ENCODE measurements around the gene ACSF2. TPM values are rescaled to one million over a fixed set of nuclear protein-coding genes. Genes with fewer than 3 reads are reported as not detected.

The ACSF2 gene
- total and polyA plus RNA-seq, 2 experiments from 2014 or later, result 43.1 to 47.9 TPM

DNA sequence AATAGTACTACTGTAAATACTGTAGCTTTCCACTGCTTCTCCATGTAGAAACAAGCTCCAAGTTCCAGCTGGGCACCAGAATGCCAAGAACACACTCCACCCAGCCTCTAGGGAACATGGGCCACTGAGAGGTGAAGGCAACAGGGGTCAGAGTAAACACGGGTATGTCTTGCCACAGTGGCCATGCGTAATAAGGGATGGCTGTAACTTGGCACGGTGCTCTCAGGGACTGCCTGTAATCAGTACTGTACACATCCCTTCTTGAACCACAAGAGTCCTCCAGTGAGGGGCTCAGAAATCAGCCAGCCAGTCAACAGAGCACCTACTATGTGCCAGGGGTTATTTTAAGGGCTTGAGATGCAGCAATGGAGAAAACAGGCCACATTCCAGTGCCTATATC is 39.5 kb upstream of the ACSF2 start:
- Histone ChIP-seq H3K4me1 (ENCODE audit: insufficient read depth) (no peaks in the 10 kb centered on the region), H2AFZ (no peak overlapping the region), H3K4me2 (no peak overlapping the region), H4K20me1 (ENCODE audit: insufficient read depth, poor library complexity, severe bottlenecking) (peaks cover 3% of the 10 kb centered on the region), H3K27me3 (no peaks in the 10 kb centered on the region), H3K9me3 (ENCODE audit: low read depth) (no peaks in the 10 kb centered on the region), H3K4me3 (no peak overlapping the region), H3K27ac (no peak overlapping the region), H3K9me2 (replicated peaks; ENCODE audit: insufficient read depth) (no peaks in the 10 kb centered on the region), H3K79me2 (peaks cover 4% of the 10 kb centered on the region), H3K36me3 (replicated peaks; ENCODE audit: insufficient read depth, low read depth) (peaks cover 5% of the 10 kb centered on the region)
- 99% methylated on average over 3 of the region's 3 CpGs for WGBS (ENCODE audit: low lambda C conversion rate, missing lambda C conversion rate)
- no peak for DNase-seq (ENCODE audit: low spot score)
- no peak for TF ChIP-seq EZH2phosphoT487 (IDR thresholded peaks at IDR 0.05; ENCODE audit: low read depth, severe bottlenecking, unreplicated experiment)

- DNase-seq (ENCODE audit: low spot score), result no peak
- Histone ChIP-seq H3K79me2 (peaks cover 10% of the 10 kb centered on the region), H3K9me2 (replicated peaks; ENCODE audit: insufficient read depth) (no peaks in the 10 kb centered on the region), H4K20me1 (ENCODE audit: insufficient read depth, poor library complexity, severe bottlenecking) (peaks cover 3% of the 10 kb centered on the region), H3K27me3 (no peaks in the 10 kb centered on the region), H2AFZ (no peak overlapping the region), H3K27ac (no peak overlapping the region), H3K4me2 (no peak overlapping the region), H3K9me3 (ENCODE audit: low read depth) (no peaks in the 10 kb centered on the region), H3K36me3 (replicated peaks; ENCODE audit: insufficient read depth, low read depth) (peaks cover 5% of the 10 kb centered on the region), H3K4me3 (no peak overlapping the region), H3K4me1 (ENCODE audit: insufficient read depth) (no peaks in the 10 kb centered on the region)
- WGBS (ENCODE audit: low lambda C conversion rate, missing lambda C conversion rate), result 98% methylated on average over 3 of the region's 3 CpGs
- TF ChIP-seq EZH2phosphoT487 (IDR thresholded peaks at IDR 0.05; ENCODE audit: low read depth, severe bottlenecking, unreplicated experiment) (no peak), CTCF (IDR thresholded peaks at IDR 0.05; ENCODE audit: poor library complexity) (no peak), EZH2 (IDR thresholded peaks at IDR 0.05; ENCODE audit: borderline replicate concordance) (no peak)
These were observed 37.3 kb upstream of the ACSF2 start for GRCh38 chr17:50388728-50389127.

DNA sequence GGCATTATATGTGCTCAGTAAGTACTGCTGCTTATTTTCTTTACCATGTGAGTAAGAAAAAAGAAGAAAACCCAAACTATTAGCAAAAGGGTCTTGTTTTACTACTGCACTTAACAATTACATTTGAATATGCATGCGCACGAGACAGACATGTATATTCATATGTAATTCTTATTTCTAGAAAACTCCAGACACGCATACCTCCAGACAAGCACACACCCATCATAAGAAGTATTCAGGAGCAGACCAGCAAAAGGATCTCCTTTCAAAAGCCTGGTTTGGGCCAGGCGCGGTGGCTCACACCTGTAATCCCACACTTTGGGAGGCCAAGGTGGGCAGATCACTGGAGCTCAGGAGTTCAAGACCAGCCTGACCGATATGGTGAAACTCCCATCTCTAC is 36.5 kb upstream of the ACSF2 start:
- WGBS (ENCODE audit: low lambda C conversion rate, missing lambda C conversion rate), result over 99% methylated on average over 6 of the region's 6 CpGs
- peaks cover 18% of the 10 kb centered on the region for H3K79me2 ChIP-seq
- H3K9me3 ChIP-seq (ENCODE audit: low read depth), result no peaks in the 10 kb centered on the region
- H3K27me3 ChIP-seq, result no peaks in the 10 kb centered on the region
- H2AFZ ChIP-seq, result no peak overlapping the region
- no peaks in the 10 kb centered on the region for H3K4me1 ChIP-seq (ENCODE audit: insufficient read depth)
- DNase-seq (ENCODE audit: low spot score), result no peak
- peaks cover 5% of the 10 kb centered on the region for H3K36me3 ChIP-seq (replicated peaks; ENCODE audit: insufficient read depth, low read depth)
- H3K4me3 ChIP-seq, result no peak overlapping the region
- H3K9me2 ChIP-seq (replicated peaks; ENCODE audit: insufficient read depth), result no peaks in the 10 kb centered on the region
- H3K4me2 ChIP-seq, result no peak overlapping the region
- TF ChIP-seq CTCF (IDR thresholded peaks at IDR 0.05; ENCODE audit: poor library complexity) (no peak), EZH2 (IDR thresholded peaks at IDR 0.05; ENCODE audit: borderline replicate concordance) (no peak), EZH2phosphoT487 (IDR thresholded peaks at IDR 0.05; ENCODE audit: low read depth, severe bottlenecking, unreplicated experiment) (no peak)
- no peak overlapping the region for H3K27ac ChIP-seq
- H4K20me1 ChIP-seq (ENCODE audit: insufficient read depth, poor library complexity, severe bottlenecking), result peaks cover 5% of the 10 kb centered on the region

DNA sequence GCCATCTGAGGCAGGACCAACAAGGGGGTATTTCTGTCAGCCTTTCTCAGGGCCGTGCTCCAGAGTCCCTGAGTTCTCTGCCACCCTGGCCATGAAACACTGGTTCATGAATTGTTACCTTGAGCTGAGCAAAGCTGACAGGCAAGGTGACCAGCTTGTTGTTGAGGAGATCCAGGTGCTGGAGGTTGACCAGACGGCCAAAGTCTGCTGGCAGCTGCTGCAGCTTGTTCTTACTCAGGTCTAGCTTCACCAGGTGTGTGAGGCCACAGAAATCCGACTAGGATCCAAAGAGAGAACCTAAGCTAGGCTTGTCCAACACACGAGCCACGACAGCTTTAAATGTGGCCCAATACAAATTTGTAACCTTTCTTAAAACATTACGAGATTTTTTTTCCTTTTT is 33.4 kb upstream of the ACSF2 start:
- Histone ChIP-seq H3K9me2 (replicated peaks; ENCODE audit: insufficient read depth) (no peaks in the 10 kb centered on the region), H2AFZ (no peak overlapping the region), H3K27me3 (no peaks in the 10 kb centered on the region), H3K9me3 (ENCODE audit: low read depth) (no peaks in the 10 kb centered on the region), H3K27ac (no peak overlapping the region), H4K20me1 (ENCODE audit: insufficient read depth, poor library complexity, severe bottlenecking) (peaks cover 24% of the 10 kb centered on the region), H3K79me2 (peaks cover 46% of the 10 kb centered on the region), H3K4me2 (no peak overlapping the region), H3K36me3 (replicated peaks; ENCODE audit: insufficient read depth, low read depth) (peaks cover 3% of the 10 kb centered on the region), H3K4me3 (no peak overlapping the region), H3K4me1 (ENCODE audit: insufficient read depth) (peaks cover 12% of the 10 kb centered on the region)
- WGBS (ENCODE audit: low lambda C conversion rate, missing lambda C conversion rate), result 94% methylated on average over 6 of the region's 6 CpGs
- no peak for DNase-seq (ENCODE audit: low spot score)
- no peak for TF ChIP-seq EZH2 (IDR thresholded peaks at IDR 0.05; ENCODE audit: borderline replicate concordance)
- TF ChIP-seq CTCF (IDR thresholded peaks at IDR 0.05; ENCODE audit: poor library complexity), result no peak
- no peak for TF ChIP-seq EZH2phosphoT487 (IDR thresholded peaks at IDR 0.05; ENCODE audit: low read depth, severe bottlenecking, unreplicated experiment)
